ENCODE measurements around the gene PPP1R14C. TPM values are rescaled to one million over a fixed set of nuclear protein-coding genes. Genes with fewer than 3 reads are reported as not detected.

PPP1R14C gene
- total and polyA plus RNA-seq, 10 donors, result 0.06 to 0.39 (median 0.18) TPM; not detected in 4

- H3K4me3 ChIP-seq, result no peak overlapping the region
- no peak for DNase-seq
- H3K27me3 ChIP-seq (replicated peaks in 1 of 7), result no peaks in the 10 kb centered on the region
- H3K4me1 ChIP-seq, result peaks cover 0 to 13% (median 2%) of the 10 kb centered on the region in 6 donors
- TF ChIP-seq POLR2A (IDR thresholded peaks at IDR 0.05) (no peak), POLR2AphosphoS5 (IDR thresholded peaks at IDR 0.05) (no peak), CTCF (IDR thresholded peaks at IDR 0.05 in 8 of 11, conservative IDR thresholded peaks at IDR 0.05 in 3 of 11) (no peak)
- H3K36me3 ChIP-seq, result no peaks in the 10 kb centered on the region
- H3K27ac ChIP-seq, result no peak overlapping the region
- WGBS, 5 donors, result 61 to 78% (median 74%) methylated on average over 4 of the region's 4 CpGs
- intact Hi-C loops (cut with DNase I; ENCODE audit: low total_unique reads), result no loop called here
- no peaks in the 10 kb centered on the region for H3K9me3 ChIP-seq
Measured at GRCh38 chr6:150169609-150170008, 26.8 kb downstream of the PPP1R14C start.

DNA sequence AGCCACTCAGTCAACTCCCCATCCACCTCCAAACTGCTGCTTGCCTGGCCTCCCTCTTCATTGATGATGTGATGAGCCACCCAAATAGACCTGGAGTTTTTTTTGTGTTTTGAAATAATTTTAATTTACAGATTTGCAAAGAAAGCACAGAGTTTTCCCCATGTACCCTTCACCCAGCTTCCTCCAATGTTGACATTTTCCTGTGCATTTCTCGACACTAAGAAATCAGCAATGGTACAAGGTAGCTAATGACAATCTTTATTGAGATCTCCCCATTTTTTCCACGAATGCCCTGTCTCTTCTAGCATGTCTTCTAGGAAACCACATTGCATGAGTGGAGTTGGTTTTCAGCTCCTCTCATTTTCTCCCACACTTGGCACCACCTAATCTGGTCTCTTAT, 30.1 kb downstream of the PPP1R14C start:
- no peak for DNase-seq

GRCh38 chr6:150175586-150176151, 32.8 kb downstream of the PPP1R14C start:
- Histone ChIP-seq H3K4me1 (no peaks in the 10 kb centered on the region), H3K36me3 (no peaks in the 10 kb centered on the region), H3K9me3 (no peaks in the 10 kb centered on the region), H3K27me3 (replicated peaks in 1 of 7) (no peaks in the 10 kb centered on the region), H3K27ac (no peak overlapping the region), H3K4me3 (no peak overlapping the region)
- 76 to 92% (median 85%) methylated on average over 4 of the region's 4 CpGs for WGBS, 5 donors
- TF ChIP-seq CTCF (IDR thresholded peaks at IDR 0.05 in 8 of 11, conservative IDR thresholded peaks at IDR 0.05 in 3 of 11) (no peak), POLR2AphosphoS5 (IDR thresholded peaks at IDR 0.05) (no peak), POLR2A (IDR thresholded peaks at IDR 0.05) (no peak)
- DNase-seq, result no peak
- intact Hi-C loops (cut with DNase I; ENCODE audit: low total_unique reads), result no loop called here

More for the DNA sequence above, 30.1 kb downstream of the PPP1R14C start:
- WGBS, 5 donors, result 76 to 87% (median 85%) methylated on average over 2 of the region's 2 CpGs
- H3K36me3 ChIP-seq, result no peaks in the 10 kb centered on the region
- H3K4me3 ChIP-seq, result no peak overlapping the region
- intact Hi-C loops (cut with DNase I; ENCODE audit: low total_unique reads), result no loop called here
- H3K9me3 ChIP-seq, result no peaks in the 10 kb centered on the region
- H3K27me3 ChIP-seq (replicated peaks in 1 of 7), result no peaks in the 10 kb centered on the region
- TF ChIP-seq CTCF (IDR thresholded peaks at IDR 0.05 in 8 of 11, conservative IDR thresholded peaks at IDR 0.05 in 3 of 11) (no peak), POLR2AphosphoS5 (IDR thresholded peaks at IDR 0.05) (no peak), POLR2A (IDR thresholded peaks at IDR 0.05) (no peak)
- peaks cover 0 to 13% (median 0%) of the 10 kb centered on the region in 6 donors for H3K4me1 ChIP-seq
- no peak overlapping the region for H3K27ac ChIP-seq

DNA sequence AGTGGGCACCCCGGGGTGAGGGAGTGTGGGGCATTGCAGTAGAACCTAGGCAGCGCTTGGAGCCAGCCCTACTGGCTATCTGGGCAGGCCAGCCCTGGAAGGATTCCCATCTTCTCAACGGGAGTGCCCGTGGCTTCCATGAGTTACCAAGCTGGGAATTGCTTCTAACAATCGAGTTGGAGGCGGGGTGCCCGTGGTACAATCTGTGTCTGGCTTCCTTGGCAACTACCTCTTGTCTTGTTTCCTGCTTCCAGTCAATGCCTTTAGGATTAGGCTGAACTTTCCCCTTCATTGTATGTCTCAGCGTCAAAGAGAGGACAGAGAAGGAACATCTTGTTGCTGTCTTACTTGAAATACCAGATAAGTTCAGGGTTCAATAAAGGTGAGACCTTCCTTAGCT, 33.3 kb downstream of the PPP1R14C start:
- no peak for DNase-seq
- Histone ChIP-seq H3K27ac (no peak overlapping the region), H3K4me1 (no peaks in the 10 kb centered on the region), H3K9me3 (no peaks in the 10 kb centered on the region), H3K4me3 (no peak overlapping the region), H3K36me3 (no peaks in the 10 kb centered on the region), H3K27me3 (replicated peaks in 1 of 7) (no peaks in the 10 kb centered on the region)
- no peak for TF ChIP-seq CTCF (IDR thresholded peaks at IDR 0.05 in 8 of 11, conservative IDR thresholded peaks at IDR 0.05 in 3 of 11)
- no peak for TF ChIP-seq POLR2AphosphoS5 (IDR thresholded peaks at IDR 0.05)
- no peak for TF ChIP-seq POLR2A (IDR thresholded peaks at IDR 0.05)
- intact Hi-C loops (cut with DNase I; ENCODE audit: low total_unique reads), result no loop called here
- 71 to 88% (median 83%) methylated on average over 8 of the region's 8 CpGs for WGBS, 5 donors
